ENCODE data around the gene BTRC. TPM values are rescaled to one million over a fixed set of nuclear protein-coding genes. Genes with fewer than 3 reads are reported as not detected.

BTRC gene
- total RNA-seq, 1 donor from 2014 or later, result 35.5 TPM

GRCh38 chr10:101565370-101565900 is 211.5 kb downstream of the BTRC start:
- no peaks in the 10 kb centered on the region for H3K9me3 Mint-ChIP-seq
- peaks cover 9% of the 10 kb centered on the region for H3K4me1 Mint-ChIP-seq
- no peak overlapping the region for H3K4me3 Mint-ChIP-seq
- peaks cover 72% of the 10 kb centered on the region for H3K27me3 Mint-ChIP-seq (ENCODE audit: low read depth)
- no peak for TF ChIP-seq CTCF (conservative IDR thresholded peaks at IDR 0.05)
- H3K27ac Mint-ChIP-seq (ENCODE audit: unreplicated experiment), result no peak overlapping the region
- no peaks in the 10 kb centered on the region for H3K36me3 Mint-ChIP-seq (ENCODE audit: low read depth)
- no peak for DNase-seq (ENCODE audit: low read depth, low spot score)

GRCh38 chr10:101565936-101566332 is 212.0 kb downstream of the BTRC start:
- H3K27ac Mint-ChIP-seq (ENCODE audit: unreplicated experiment), result no peak overlapping the region
- peaks cover 9% of the 10 kb centered on the region for H3K4me1 Mint-ChIP-seq
- H3K4me3 Mint-ChIP-seq, result peak overlapping the region; percentile 32
- H3K27me3 Mint-ChIP-seq (ENCODE audit: low read depth), result peaks cover 77% of the 10 kb centered on the region
- H3K36me3 Mint-ChIP-seq (ENCODE audit: low read depth), result no peaks in the 10 kb centered on the region
- no peak for TF ChIP-seq CTCF (conservative IDR thresholded peaks at IDR 0.05)
- no peak for DNase-seq (ENCODE audit: low read depth, low spot score)
- no peaks in the 10 kb centered on the region for H3K9me3 Mint-ChIP-seq

DNA sequence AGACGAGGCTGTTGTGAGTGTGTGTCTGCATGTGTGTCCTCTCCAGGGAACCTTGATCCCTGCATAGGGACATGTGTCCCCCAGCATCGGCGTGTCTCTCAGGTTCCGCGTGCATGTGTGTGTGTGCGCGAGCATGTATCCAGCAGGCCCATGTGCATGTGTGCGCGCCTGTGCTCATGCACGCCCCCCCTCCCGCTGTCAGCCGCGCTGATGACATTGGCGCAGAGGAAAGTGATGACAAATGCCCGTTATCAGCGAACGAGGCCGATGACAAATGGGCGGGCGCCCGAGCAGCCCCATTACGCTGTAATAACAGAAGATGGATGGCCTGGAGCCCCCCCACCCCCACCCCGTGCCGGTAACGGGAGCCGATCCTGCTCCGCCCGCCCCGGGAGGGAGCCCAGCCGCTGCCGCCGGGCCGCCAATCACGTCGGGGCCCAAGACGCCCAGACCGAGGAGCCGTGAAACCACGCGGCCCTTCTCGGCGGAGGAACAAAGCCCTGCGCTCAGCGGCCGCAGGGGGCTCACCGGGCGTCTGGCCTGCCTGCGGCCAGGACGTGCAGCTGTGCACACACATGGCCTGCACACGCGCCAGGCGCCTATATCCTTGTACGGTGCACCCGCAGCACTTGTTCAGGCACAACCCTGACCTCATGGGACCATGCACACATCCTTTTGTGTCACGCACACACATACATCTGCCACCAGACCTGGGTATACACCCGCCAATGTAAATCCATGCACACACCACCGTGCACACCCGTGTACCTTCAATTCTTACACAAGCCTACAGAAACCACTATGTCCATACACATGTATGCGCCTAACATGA is 212.6 kb downstream of the BTRC start:
- TF ChIP-seq CTCF (conservative IDR thresholded peaks at IDR 0.05), result peak; percentile 31
- Mint-ChIP-seq H3K36me3 (ENCODE audit: low read depth) (no peaks in the 10 kb centered on the region), H3K27me3 (ENCODE audit: low read depth) (peaks cover 84% of the 10 kb centered on the region), H3K9me3 (no peaks in the 10 kb centered on the region), H3K27ac (ENCODE audit: unreplicated experiment) (no peak overlapping the region), H3K4me3 (peak overlapping the region; percentile 44), H3K4me1 (peaks cover 9% of the 10 kb centered on the region)
- no peak for DNase-seq (ENCODE audit: low read depth, low spot score)

- Mint-ChIP-seq H3K36me3 (ENCODE audit: low read depth) (no peaks in the 10 kb centered on the region), H3K4me1 (peaks cover 9% of the 10 kb centered on the region), H3K9me3 (no peaks in the 10 kb centered on the region), H3K27me3 (ENCODE audit: low read depth) (peaks cover 86% of the 10 kb centered on the region), H3K4me3 (peak overlapping the region; percentile 44), H3K27ac (ENCODE audit: unreplicated experiment) (no peak overlapping the region)
- no peak for TF ChIP-seq CTCF (conservative IDR thresholded peaks at IDR 0.05)
- DNase-seq (ENCODE audit: low read depth, low spot score), result no peak
Measured at GRCh38 chr10:101567165-101568006, 213.4 kb downstream of the BTRC start.

GRCh38 chr10:101568054-101568745 is 214.2 kb downstream of the BTRC start:
- no peaks in the 10 kb centered on the region for H3K36me3 Mint-ChIP-seq (ENCODE audit: low read depth)
- no peak overlapping the region for H3K27ac Mint-ChIP-seq (ENCODE audit: unreplicated experiment)
- H3K4me1 Mint-ChIP-seq, result peaks cover 9% of the 10 kb centered on the region
- TF ChIP-seq CTCF (conservative IDR thresholded peaks at IDR 0.05), result no peak
- H3K9me3 Mint-ChIP-seq, result no peaks in the 10 kb centered on the region
- no peak for DNase-seq (ENCODE audit: low read depth, low spot score)
- peaks cover 89% of the 10 kb centered on the region for H3K27me3 Mint-ChIP-seq (ENCODE audit: low read depth)
- H3K4me3 Mint-ChIP-seq, result peak overlapping the region; percentile 15

All from neural crest cell (in vitro differentiated cells).